Osteoblast (primary cell): ENCODE data around the gene IL36B. TPM values are rescaled to one million over a fixed set of nuclear protein-coding genes. Genes with fewer than 3 reads are reported as not detected.

Source experiments
- DNase-seq: peaks from one replicate; pipeline ENCODE4 v3.0.0; 2011; ENCODE audit warnings: low spot score, mixed read lengths; ENCODE audit not compliant: insufficient read length; ENCODE audit errors: missing footprints
- H2AFZ ChIP-seq: 2 replicates; pipeline ENCODE4 v1.6.0; 2011; ENCODE audit warnings: mild to moderate bottlenecking, low read length
- H3K27ac ChIP-seq: 2 replicates; pipeline ENCODE4 v1.5.1; 2011; ENCODE audit warnings: mild to moderate bottlenecking, low read depth, low read length, moderate library complexity
- H3K27me3 ChIP-seq: 2 replicates; pipeline ENCODE4 v1.6.0; 2012; ENCODE audit warnings: mild to moderate bottlenecking, control low read depth, inconsistent platforms, low read length, moderate library complexity; ENCODE audit not compliant: insufficient read depth
- H3K36me3 ChIP-seq: 2 replicates; pipeline ENCODE4 v1.5.1; 2011; ENCODE audit warnings: mild to moderate bottlenecking, low read length, control low read depth, moderate library complexity; ENCODE audit not compliant: insufficient read depth
- H3K4me1 ChIP-seq: 2 replicates; pipeline ENCODE4 v1.5.1; 2011; ENCODE audit warnings: mild to moderate bottlenecking, low read length, control low read depth, moderate library complexity; ENCODE audit not compliant: insufficient read depth
- H3K4me2 ChIP-seq: 2 replicates; pipeline ENCODE4 v1.6.0; 2011; ENCODE audit warnings: mild to moderate bottlenecking, low read length; ENCODE audit not compliant: insufficient read depth
- H3K4me3 ChIP-seq: fragments of 200-600 bp; sonication (generic); 3 replicates; pipeline ENCODE4 v1.5.1; 2012; ENCODE audit warnings: mild to moderate bottlenecking, low read length, inconsistent platforms; ENCODE audit not compliant: insufficient read depth
- H3K79me2 ChIP-seq: 2 replicates; pipeline ENCODE4 v1.6.0; 2012; ENCODE audit warnings: mild to moderate bottlenecking, low read length, control low read depth, inconsistent platforms; ENCODE audit not compliant: insufficient read depth
- H3K9me3 ChIP-seq: 2 replicates; pipeline ENCODE4 v1.5.1; 2011; ENCODE audit warnings: low read depth, low read length, control low read depth
- H4K20me1 ChIP-seq: 2 replicates; pipeline ENCODE4 v1.6.0; 2012; ENCODE audit warnings: mild to moderate bottlenecking, low read length, control low read depth; ENCODE audit not compliant: insufficient read depth
- CTCF ChIP-seq: IDR thresholded peaks from 2 replicates; pipeline ENCODE4 v1.5.1; 2011; ENCODE audit warnings: mild to moderate bottlenecking, low read depth, low read length, moderate library complexity; ENCODE audit errors: extremely low read depth
- total RNA-seq: library from RNA; depleted of rRNA; stranded (reverse); fragments of >200 nt; gene quantifications from 2 replicates; pipeline ENCODE4 v1.2.3, GENCODE V29; 2012

IL36B gene
- total RNA-seq, 1 donor: not detected

- H3K4me1 ChIP-seq: no peaks in the 10 kb centered on the region
- H4K20me1 ChIP-seq: no peaks in the 10 kb centered on the region
- no peaks in the 10 kb centered on the region for H3K9me3 ChIP-seq
- H3K27me3 ChIP-seq: peaks cover 12% of the 10 kb centered on the region
- H3K36me3 ChIP-seq: no peaks in the 10 kb centered on the region
- no peak overlapping the region for H2AFZ ChIP-seq
- TF ChIP-seq CTCF: no peak
- H3K79me2 ChIP-seq: no peaks in the 10 kb centered on the region
- no peak overlapping the region for H3K27ac ChIP-seq
- no peak overlapping the region for H3K4me2 ChIP-seq
- no peak overlapping the region for H3K4me3 ChIP-seq
- no peak for DNase-seq
Measured at GRCh38 chr2:113064281-113064680, 11.6 kb upstream of the IL36B start.

- no peak for TF ChIP-seq CTCF
- no peak overlapping the region for H3K4me3 ChIP-seq
- no peak overlapping the region for H3K4me2 ChIP-seq
- H3K4me1 ChIP-seq: no peaks in the 10 kb centered on the region
- H3K79me2 ChIP-seq: no peaks in the 10 kb centered on the region
- no peak for DNase-seq
- no peaks in the 10 kb centered on the region for H3K9me3 ChIP-seq
- H2AFZ ChIP-seq: no peak overlapping the region
- no peak overlapping the region for H3K27ac ChIP-seq
- H4K20me1 ChIP-seq: no peaks in the 10 kb centered on the region
- H3K27me3 ChIP-seq: peaks cover 19% of the 10 kb centered on the region
- no peaks in the 10 kb centered on the region for H3K36me3 ChIP-seq
Measured at GRCh38 chr2:113061896-113062770, 9.5 kb upstream of the IL36B start.

- Histone ChIP-seq H3K9me3 (no peaks in the 10 kb centered on the region), H3K27me3 (peaks cover 19% of the 10 kb centered on the region), H3K27ac (no peak overlapping the region), H2AFZ (no peak overlapping the region), H3K4me3 (no peak overlapping the region), H3K36me3 (no peaks in the 10 kb centered on the region), H3K4me2 (no peak overlapping the region), H4K20me1 (no peaks in the 10 kb centered on the region), H3K79me2 (no peaks in the 10 kb centered on the region), H3K4me1 (no peaks in the 10 kb centered on the region)
- no peak for DNase-seq
- TF ChIP-seq CTCF: no peak
Measured at GRCh38 chr2:113061241-113061640, 8.6 kb upstream of the IL36B start.

GRCh38 chr2:113060796-113061195, 8.1 kb upstream of the IL36B start:
- Histone ChIP-seq H2AFZ (no peak overlapping the region), H3K4me2 (no peak overlapping the region), H3K27me3 (peaks cover 19% of the 10 kb centered on the region), H3K9me3 (no peaks in the 10 kb centered on the region), H3K4me1 (no peaks in the 10 kb centered on the region), H3K27ac (no peak overlapping the region), H3K4me3 (no peak overlapping the region), H3K36me3 (no peaks in the 10 kb centered on the region), H4K20me1 (no peaks in the 10 kb centered on the region), H3K79me2 (no peaks in the 10 kb centered on the region)
- no peak for DNase-seq
- TF ChIP-seq CTCF: no peak
